HG02642 (cell line): ENCODE data around the gene SAP25.
A peak's percentile ranks its signal among the peaks of the same experiment; 100 is the strongest.
"Not testable (repeated sequence)": the region's sequence is repeated elsewhere in the genome, so short reads cannot be mapped to it uniquely, and the experiment has no call there.

ENCODE experiments used
- ATAC-seq: cut with Tn5 transposase; IDR thresholded peaks from one replicate; pipeline ENCODE4 v1.9.1; 2021; ENCODE audit warnings: mild to moderate bottlenecking; ENCODE audit not compliant: unreplicated experiment, poor library complexity

Gene SAP25

GRCh38 chr7:100540073-100540723 is 33.5 kb downstream of the SAP25 start:
- no peak for ATAC-seq

- no peak for ATAC-seq
Observed at GRCh38 chr7:100539436-100540006, 34.2 kb downstream of the SAP25 start.

- peak; percentile 96 for ATAC-seq
Observed at GRCh38 chr7:100538654-100539435, 34.9 kb downstream of the SAP25 start, which contains the start of gene AGFG2. AGFG2 (plus strand) TSS chr7:100539203; CDS start chr7:100539347, 144 bp downstream.

GRCh38 chr7:100538348-100538653 is 35.4 kb downstream of the SAP25 start:
- ATAC-seq: no peak

GRCh38 chr7:100536695-100537094 is 37.0 kb downstream of the SAP25 start:
- ATAC-seq: not testable (repeated sequence)

GRCh38 chr7:100535982-100536381 is 37.7 kb downstream of the SAP25 start:
- not testable (repeated sequence) for ATAC-seq

- no peak for ATAC-seq
Observed at GRCh38 chr7:100532165-100533022, 41.3 kb downstream of the SAP25 start.

- ATAC-seq: not testable (repeated sequence)
Observed at GRCh38 chr7:100528108-100528866, 45.4 kb downstream of the SAP25 start.

- ATAC-seq: not testable (repeated sequence)
Observed at GRCh38 chr7:100523192-100523591, 50.5 kb downstream of the SAP25 start.
